GM18870 (cell line): Measurements from ENCODE around the gene STEAP1B.
"Not testable (repeated sequence)": the region's sequence is repeated elsewhere in the genome, so short reads cannot be mapped to it uniquely, and the experiment has no call there.

ENCODE experiments used
- ATAC-seq: cut with Tn5 transposase; IDR thresholded peaks from one replicate; pipeline ENCODE4 v1.9.1; 2021; ENCODE audit warnings: moderate library complexity; ENCODE audit not compliant: unreplicated experiment

The STEAP1B gene

GRCh38 chr7:22499044-22499443 is 944 bp downstream of the STEAP1B start:
- no peak for ATAC-seq

- ATAC-seq = not testable (repeated sequence)
Observed at GRCh38 chr7:22496912-22497311, 3.1 kb downstream of the STEAP1B start.

DNA sequence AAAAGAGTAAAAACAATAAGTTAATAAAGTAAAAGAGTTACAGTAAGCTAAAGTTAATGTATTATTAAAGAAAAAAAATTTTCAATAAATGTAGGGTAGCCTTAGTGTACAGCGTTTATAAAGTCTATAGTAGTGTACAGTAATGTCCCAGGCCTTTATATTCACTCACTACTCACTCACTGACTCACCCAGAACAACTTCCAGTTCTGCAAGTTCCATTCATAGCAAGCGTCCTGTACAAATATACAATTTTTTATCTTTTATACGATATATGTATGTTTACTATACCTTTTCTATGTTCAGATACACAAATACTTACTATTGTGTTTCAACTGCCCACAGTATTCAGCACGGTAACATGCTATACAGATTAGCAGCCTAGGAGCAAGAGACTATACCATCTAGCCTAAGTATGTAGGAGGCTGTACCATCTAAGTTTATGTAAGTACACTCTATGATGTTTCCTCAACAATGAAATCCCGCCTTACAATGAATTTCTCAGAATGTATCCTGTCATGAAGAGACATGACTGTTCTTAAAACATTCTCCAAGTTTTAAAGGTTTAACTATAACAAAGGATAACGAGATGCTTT is 3.6 kb downstream of the STEAP1B start:
- not testable (repeated sequence) for ATAC-seq

DNA sequence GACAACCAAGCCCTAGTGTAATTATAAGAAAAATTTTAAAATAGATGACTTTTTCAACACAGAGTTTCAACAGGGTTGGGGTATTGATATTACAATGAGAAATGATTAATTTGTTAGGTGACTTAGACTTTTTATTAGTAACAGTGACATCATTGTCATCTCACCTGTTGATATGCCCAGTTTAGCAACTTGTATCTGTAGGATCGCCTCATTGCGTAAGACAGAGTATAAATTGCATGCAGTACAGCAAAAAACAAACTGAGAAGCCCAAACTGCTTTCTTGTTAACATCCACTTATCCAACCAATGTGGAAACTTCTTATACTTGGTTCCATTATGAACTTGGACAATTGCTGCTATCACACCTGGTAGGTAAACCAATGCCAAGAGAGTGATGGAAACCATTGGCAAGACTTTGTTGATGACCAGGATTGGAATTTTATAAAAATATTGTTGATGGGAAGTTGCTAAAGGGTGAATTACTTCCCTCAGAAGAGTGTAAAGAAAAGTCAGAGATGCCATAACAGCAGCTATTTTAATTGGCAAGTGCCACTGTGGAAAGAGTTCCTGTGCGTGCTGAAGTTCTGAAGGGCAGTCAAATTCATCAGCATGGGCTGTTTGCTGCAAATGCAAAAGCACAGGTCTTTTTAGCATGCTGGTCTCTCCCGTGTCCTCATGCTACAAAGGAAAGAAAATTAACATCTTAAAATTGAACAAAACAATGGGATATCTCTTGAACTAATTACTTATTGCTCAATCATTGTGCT is 6.6 kb downstream of the STEAP1B start:
- ATAC-seq = not testable (repeated sequence)

GRCh38 chr7:22488643-22489462 is 11.1 kb downstream of the STEAP1B start:
- peak; percentile 50 for ATAC-seq

DNA sequence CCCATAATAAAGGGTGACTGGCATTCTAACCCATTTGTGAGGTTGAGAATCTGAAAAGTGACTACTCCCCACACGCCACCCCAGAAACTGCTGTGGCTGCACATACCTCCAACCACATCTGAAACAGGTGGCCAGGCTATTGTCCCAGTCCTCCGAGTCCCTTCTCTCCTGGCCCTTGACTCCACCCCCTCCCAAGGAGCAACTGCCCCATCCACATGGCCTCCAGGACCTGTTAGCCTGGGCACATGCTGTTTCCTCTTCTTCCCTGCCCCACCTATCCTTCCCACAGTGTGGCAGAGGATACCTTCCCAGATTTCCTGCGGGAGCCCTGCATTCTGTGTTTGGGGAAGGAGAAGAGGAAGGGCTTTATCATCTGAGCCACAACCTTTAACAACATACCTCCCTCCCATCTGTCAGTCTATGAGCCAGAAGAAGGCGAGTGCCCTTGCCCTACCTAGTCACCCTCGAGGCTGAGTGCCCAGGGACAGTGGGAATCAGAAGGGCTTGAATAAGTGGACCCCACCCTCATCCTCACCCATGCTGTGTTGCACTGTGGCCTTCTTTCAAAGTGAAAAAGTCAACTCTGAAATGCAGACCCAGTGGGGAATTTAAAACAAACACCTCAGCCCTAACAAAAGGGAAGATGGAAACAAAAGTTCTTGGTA is 11.9 kb downstream of the STEAP1B start:
- no peak for ATAC-seq

DNA sequence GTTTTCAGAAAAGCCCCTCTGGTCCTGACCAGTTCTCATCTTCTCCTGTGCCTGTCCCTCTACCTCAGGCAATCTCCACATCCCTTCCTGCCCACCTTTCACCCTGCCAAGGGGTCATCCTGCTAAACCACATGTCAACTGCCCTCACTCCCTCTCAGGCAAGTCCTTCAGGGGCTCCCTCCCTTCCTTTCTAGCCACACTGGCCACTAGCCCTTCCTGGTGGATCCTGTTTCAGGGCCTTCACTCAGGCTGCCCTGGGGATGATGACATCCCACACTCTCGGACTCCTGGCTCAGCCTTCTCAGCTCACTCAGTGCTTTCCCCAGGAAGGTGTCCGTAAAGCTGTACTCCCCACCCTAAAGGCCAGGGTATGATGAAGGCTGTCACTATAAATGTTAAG is 13.4 kb downstream of the STEAP1B start:
- ATAC-seq = no peak

GRCh38 chr7:22485189-22485588 is 14.8 kb downstream of the STEAP1B start:
- no peak for ATAC-seq

GRCh38 chr7:22482503-22482902 is 17.5 kb downstream of the STEAP1B start:
- no peak for ATAC-seq

DNA sequence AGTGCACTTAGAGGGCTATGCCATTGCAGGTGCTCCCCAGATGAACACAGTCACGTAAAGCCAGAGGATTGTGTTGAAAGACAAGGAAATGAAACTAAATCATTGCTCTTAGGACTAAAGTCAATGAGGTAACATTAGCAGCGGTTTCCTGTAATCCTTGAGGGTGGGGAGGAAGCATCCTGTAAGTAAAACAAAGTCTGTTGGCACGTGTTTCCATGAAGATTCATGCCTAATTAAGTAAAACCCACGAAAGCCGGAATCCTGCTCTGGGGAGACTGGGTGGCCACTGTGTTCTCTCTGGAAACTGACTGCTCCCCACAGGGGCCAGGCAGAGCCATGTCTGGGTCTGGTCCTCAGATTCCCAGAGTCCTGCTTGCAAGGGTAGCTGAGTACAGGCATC is 18.3 kb downstream of the STEAP1B start:
- ATAC-seq = peak; percentile 81

DNA sequence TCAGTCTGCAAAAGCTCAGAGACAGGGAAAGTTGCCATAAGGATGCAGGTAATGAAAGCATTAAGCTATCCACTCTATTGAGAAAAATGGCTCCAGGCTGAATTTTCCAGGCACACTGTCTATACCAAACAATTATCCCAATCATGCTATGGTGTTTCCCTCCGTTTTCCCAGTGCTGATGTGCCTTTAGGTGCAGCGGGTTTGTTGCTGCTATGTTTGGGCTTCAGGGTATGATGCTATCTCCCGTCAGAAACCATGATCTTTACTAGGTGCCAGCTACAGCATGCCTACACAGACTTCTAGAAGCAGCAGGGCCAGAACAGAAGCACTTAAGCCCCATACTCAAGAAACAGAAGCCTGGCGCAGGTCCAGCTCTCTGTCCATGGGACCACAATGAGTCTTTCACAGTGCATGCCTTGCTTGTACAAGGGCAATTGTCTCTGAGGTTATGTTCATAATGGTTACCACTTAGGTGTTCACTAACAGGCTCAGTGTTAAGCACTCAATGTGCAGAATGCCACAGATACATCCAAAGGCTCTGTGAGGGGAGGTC is 19.4 kb downstream of the STEAP1B start:
- no peak for ATAC-seq

DNA sequence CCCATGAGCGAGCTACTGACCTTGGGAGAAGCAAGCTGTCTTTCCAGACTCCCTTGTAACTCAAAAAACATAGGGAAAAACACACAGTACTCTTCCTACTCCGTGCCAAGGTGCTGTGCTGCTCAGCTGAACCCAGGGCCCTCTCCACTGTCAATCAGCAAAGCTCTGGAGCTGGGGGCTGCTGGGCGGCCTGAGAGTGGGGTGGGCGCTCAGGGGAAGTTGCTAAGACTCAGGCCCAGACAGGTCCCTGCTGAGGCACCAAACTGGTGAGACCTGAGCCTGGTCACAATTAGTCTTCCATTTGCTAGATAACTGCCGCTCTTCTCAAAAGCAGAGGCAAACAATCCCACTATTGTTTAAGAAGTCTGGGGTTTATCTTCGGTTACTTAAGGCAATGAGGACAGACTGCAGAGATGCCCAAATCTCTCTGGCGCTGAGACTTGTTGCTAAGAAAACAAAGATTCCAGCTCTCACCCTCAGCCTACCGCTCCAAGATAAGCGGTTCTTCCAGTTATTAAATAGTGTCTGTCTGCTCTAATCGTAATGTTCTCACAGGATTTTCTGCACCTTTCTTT is 22.0 kb downstream of the STEAP1B start:
- no peak for ATAC-seq

DNA sequence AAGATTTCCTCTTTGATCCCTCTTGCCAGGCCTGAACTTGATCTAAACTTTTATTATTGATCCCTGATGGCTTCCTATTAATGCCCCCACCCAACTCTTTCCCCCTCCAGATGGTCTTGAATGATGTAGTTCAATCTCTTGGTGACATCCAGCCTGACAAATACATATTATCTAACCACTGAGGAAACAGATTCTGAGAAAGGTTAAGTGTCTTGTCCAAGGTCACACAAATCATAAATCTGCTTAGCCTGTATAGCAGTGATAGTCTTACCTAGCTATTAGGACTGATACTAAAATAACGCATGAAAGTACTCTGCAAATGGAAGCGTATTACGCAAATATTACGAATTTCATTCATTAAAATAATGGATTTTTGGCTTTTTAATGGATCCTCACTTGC is 22.7 kb downstream of the STEAP1B start:
- no peak for ATAC-seq

GRCh38 chr7:22476824-22477223 is 23.2 kb downstream of the STEAP1B start:
- ATAC-seq = no peak

GRCh38 chr7:22474645-22475044 is 25.3 kb downstream of the STEAP1B start:
- no peak for ATAC-seq

DNA sequence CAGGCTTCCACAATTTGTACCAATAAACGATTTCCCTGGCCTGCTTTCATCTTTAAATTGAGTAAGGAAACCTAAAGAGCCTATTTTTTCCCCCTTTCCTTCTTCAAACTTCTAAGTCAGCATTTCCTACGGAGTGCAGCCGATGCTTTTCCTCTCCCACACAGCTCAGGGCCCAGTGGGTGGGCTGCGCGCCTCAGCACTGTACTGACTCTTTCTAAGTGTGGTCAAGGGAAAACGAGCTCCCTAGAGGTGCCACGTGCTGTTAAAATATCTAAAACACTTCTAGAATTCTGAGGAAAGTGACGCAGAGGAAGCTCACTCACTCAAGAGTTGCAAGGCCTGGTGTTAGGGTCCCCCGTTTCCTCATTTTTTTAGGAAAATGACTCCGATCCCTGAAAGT is 29.0 kb downstream of the STEAP1B start:
- ATAC-seq = no peak

- ATAC-seq = peak; percentile 50
Observed at GRCh38 chr7:22469371-22470143, 30.4 kb downstream of the STEAP1B start.

DNA sequence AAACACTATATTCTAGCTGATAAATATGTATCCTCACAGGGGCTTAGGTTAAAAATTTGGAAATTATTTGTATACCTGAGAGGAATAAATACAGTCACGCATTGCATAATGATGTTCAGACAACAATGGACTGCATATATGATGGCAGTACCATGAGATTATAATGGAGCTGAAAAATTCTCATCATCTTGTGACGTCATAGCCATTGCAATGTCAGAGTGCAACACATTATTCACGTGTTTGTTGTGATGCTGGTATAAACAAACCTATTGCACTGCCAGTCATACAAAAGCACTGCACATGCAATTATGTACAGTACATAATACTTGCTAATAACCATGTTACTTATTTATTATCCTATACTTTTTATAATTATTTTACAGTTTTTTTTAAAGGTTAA is 31.4 kb downstream of the STEAP1B start:
- no peak for ATAC-seq

DNA sequence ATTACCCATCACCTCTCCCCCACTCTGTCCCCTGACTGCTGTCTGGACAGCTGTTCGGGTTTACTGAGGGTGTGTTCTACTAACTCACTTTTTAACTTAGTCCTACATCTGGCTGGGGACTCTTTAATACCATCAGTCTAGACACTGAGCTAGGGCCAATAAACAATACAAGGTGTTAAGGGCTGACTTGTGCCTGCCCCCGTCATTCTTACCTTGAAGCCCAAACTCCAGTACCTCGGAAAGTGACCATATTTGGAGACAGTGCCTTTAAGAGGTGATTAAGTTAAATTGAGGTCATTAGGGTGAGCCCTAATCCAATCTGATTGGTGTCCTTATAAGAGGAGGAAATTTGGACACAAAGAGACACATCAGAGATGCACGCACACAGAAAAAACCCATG is 35.7 kb downstream of the STEAP1B start:
- ATAC-seq = no peak
